Brain microvascular endothelial cell (primary cell): Measurements from ENCODE around the gene ASB6.

Source experiments
- DNase-seq: peaks from one replicate; pipeline ENCODE4 v3.0.0-alpha.2; 2020
- H3K27ac ChIP-seq: fragments of 250-450 bp; sonication (Bioruptor Pico); 2 replicates; pipeline ENCODE4 v1.5.1; 2020; ENCODE audit warnings: mild to moderate bottlenecking, moderate library complexity
- H3K27me3 ChIP-seq: fragments of 250-450 bp; sonication (Bioruptor Pico); replicated peaks from 2 replicates; pipeline ENCODE4 v1.5.1; 2020; ENCODE audit warnings: mild to moderate bottlenecking
- H3K36me3 ChIP-seq: fragments of 250-450 bp; sonication (Bioruptor Pico); replicated peaks from 2 replicates; pipeline ENCODE4 v1.5.1; 2020; ENCODE audit warnings: mild to moderate bottlenecking
- H3K4me3 ChIP-seq: 2 replicates; pipeline ENCODE4 v1.5.1; 2011; ENCODE audit warnings: low read depth, mild to moderate bottlenecking, control low read depth, low read length, moderate library complexity
- in situ Hi-C: cut with HindIII; loops from 2 replicates; pipeline ENCODE4 v1.10.0; 2017; ENCODE audit warnings: low sequenced_read_pairs, low pct_ligation_motif_present
- TF ChIP-seq, protein P1 (sequence below): IDR thresholded peaks from 2 replicates; pipeline ENCODE4 v1.5.1; 2011; ENCODE audit warnings: low read depth, mild to moderate bottlenecking, moderate library complexity, low read length, control low read depth, inconsistent platforms; ENCODE audit errors: missing control alignments

The ASB6 gene

DNA sequence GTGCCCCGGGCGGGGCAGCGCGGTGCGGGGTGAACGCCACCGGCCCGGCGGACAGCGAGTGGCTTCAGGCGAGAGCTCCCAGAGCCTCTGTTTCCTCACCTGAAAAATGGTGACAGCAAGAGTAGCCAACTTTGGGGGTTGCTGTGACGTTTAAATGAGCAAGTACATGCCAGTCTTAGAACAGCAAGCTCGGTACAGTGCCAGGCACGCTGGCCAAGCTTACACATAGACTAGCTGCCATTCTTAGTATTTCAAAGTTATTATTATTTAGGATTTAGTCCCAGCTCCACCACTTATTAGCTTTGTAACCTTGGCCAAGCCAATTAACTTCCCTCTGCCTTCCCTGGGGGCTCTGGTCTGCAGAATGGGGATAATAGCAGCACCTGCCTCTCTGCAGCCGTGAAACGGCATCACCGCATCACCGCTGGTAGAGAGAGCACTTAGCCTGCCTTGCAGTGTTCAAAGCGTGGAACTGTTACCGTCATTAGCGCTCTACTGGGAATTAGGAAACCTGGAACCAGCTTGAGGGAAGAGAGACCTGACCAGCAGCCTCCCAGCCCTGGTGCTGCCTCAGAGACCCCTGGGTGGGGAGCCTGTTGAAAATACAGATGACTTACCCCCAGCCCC is 21.2 kb downstream of the ASB6 start, which contains the start of gene C9orf50:
TSS of gene C9orf50 (minus strand) at position 433 of the 627 bp plus-strand sequence. CDS start 527 bp downstream, outside the sequence.
- Histone ChIP-seq H3K27ac (no peak within 1 kb of the TSS), H3K4me3 (peak within 1 kb of the TSS; percentile 51), H3K27me3 (no peaks in the 10 kb centered on the region), H3K36me3 (no peaks in the 10 kb centered on the region)
- in situ Hi-C loops: loop anchor here (10.0 to 25.0 kb wide), 2 partner anchors 283 to 486 kb away; no protein-coding TSS in a partner anchor
- DNase-seq: no peak
- TF ChIP-seq, protein P1, sequence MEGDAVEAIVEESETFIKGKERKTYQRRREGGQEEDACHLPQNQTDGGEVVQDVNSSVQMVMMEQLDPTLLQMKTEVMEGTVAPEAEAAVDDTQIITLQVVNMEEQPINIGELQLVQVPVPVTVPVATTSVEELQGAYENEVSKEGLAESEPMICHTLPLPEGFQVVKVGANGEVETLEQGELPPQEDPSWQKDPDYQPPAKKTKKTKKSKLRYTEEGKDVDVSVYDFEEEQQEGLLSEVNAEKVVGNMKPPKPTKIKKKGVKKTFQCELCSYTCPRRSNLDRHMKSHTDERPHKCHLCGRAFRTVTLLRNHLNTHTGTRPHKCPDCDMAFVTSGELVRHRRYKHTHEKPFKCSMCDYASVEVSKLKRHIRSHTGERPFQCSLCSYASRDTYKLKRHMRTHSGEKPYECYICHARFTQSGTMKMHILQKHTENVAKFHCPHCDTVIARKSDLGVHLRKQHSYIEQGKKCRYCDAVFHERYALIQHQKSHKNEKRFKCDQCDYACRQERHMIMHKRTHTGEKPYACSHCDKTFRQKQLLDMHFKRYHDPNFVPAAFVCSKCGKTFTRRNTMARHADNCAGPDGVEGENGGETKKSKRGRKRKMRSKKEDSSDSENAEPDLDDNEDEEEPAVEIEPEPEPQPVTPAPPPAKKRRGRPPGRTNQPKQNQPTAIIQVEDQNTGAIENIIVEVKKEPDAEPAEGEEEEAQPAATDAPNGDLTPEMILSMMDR: no peak

DNA sequence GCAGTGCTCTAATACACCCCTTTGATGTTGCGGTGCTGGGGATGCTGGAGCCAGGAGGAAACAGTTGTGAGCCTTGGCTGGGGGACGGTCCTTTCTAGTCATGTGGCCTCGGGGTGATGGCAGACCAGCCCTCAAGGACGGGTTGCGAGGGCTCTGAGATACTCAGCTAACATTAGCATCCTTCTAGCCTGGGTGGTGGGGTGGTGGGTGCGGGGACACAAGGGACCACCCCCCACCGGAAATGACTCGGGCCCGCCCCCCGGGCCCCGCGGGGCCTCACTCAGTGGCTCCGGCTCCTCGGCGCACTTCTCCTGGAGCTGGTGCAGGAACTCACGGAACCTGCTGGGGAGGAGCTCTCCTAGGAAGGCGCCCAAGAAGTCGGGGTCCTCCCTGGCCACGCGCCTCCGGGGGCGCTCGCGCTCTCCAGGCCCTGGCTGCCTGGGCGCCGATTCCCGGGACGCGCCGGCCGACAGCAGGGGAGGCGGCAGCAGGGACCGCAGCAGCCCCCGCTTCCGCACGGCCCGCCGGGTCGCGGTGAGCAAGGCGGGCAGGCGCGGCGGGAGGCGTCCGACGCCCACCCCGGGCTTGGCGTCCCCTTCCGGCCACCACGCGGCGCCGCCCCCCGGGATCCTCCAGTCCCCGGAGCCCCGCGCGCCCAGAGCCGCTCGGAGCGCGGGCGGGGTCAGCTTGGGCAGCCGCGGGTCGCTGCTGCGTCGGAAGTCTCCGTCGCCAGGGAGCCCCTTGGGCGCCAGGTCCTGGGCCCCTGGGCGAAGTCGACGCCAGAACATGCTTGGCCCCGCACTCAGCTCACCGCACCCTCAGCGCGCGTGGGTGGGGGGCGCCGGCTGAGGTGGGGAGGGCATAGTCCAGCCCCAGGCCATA is 21.9 kb downstream of the ASB6 start:
- no peaks in the 10 kb centered on the region for H3K36me3 ChIP-seq
- no peak for DNase-seq
- TF ChIP-seq, protein P1: peak; percentile 43
- H3K27me3 ChIP-seq: no peaks in the 10 kb centered on the region
- H3K27ac ChIP-seq: no peak overlapping the region
- in situ Hi-C loops: loop anchor here (10.0 to 25.0 kb wide), 2 partner anchors 283 to 485 kb away; no protein-coding TSS in a partner anchor
- peak overlapping the region; percentile 51 for H3K4me3 ChIP-seq

DNA sequence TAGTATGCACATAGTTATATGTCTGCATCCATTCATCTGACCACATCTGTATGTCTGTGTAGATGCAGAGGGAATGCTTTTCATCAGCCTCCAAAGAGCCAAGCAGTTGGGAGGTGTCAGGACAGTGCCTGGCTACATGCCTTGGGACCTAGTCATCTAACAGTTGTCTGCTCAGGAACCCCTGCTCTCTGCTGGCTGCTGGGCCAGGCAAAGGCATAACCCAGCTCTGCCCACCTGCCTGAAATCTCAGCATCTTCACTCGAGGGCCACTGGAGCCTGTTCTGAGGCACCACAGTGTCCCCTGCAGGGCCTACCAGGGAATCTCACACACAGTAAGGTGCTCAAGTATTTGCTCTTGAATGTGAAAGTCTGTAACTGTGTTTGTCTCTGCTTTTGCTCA is 24.8 kb downstream of the ASB6 start:
- TF ChIP-seq, protein P1: peak; percentile 80
- Histone ChIP-seq H3K27ac (no peak overlapping the region), H3K4me3 (no peak overlapping the region), H3K36me3 (no peaks in the 10 kb centered on the region), H3K27me3 (no peaks in the 10 kb centered on the region)
- in situ Hi-C loops: loop anchor here (25.0 kb wide), 1 partner anchor 280 kb away; no protein-coding TSS in a partner anchor
- DNase-seq: peak; percentile 50

DNA sequence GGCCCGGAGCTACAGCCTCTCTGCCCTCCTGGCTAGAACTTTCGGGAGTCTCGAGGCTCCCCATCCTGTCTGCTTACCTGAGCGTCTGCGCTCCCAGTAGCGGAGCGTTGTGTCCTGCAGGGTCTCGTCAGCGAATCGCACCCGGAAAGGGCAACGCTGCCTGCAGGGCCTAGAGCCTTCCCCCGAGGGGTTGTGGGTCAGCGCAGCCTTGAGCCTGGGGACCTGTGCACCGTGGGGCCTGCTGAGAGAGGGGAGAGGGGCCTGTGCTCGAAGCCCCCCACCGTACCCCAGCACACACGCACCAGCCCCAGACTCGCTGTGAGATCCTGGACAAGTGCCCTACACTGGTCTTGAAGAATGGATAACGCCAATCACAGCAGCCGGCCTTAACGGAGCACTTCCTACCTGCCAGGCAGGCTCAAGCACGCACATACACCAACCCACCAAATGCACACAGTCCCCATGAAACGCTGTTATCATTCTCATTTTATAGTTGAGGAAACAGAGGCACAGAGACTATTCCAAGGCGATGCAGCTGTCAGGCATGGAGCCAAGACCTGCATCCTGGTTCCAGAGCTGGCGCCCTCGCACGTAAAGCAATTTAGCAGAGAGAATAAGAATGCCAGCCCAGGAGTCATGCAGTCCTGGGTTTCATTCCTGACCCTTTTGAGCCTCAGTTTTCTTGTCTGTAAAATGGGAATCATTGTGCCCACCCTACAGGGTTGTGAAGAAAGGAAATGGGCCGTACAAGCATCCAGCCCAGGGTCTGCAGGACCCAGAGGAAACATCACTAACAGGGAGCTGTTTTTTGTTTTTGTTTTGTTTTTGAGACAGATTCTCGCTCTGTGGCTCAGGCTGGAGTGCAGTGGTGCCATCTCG is 26.3 kb downstream of the ASB6 start:
- in situ Hi-C loops: loop anchor here (25.0 kb wide), 1 partner anchor 278 kb away; no protein-coding TSS in a partner anchor
- H3K27ac ChIP-seq: no peak overlapping the region
- H3K36me3 ChIP-seq: no peaks in the 10 kb centered on the region
- TF ChIP-seq, protein P1: no peak
- H3K4me3 ChIP-seq: no peak overlapping the region
- no peaks in the 10 kb centered on the region for H3K27me3 ChIP-seq
- no peak for DNase-seq

DNA sequence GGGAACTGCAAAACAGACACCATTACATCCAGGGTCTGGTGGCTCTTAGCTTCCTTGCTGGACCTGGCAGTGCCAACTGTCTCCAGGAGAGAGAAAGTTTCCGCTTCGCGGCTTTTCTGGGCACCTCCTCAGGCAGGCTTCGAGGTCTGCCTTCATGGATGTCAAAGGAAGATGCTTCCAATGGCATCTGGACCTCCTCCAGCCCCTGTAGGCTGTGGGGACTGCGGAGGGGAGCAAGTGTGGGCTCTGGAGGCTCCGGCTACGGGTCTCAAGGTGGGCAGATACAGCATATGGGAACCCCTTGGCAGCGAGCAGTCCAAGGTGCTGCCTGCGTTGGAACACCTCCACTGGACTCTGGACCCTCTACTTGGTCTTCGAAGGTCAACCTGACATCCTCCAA is 27.0 kb downstream of the ASB6 start:
- H3K27me3 ChIP-seq: no peaks in the 10 kb centered on the region
- TF ChIP-seq, protein P1: no peak
- H3K27ac ChIP-seq: no peak overlapping the region
- in situ Hi-C loops: loop anchor here (25.0 kb wide), 1 partner anchor 278 kb away; no protein-coding TSS in a partner anchor
- H3K36me3 ChIP-seq: no peaks in the 10 kb centered on the region
- no peak overlapping the region for H3K4me3 ChIP-seq
- no peak for DNase-seq
